NCI-H510A treated with DMSO at 0.1 percent for 48 hours (cell line): ENCODE measurements around the gene UNG.

Experiments
- DNase-seq: peaks from one replicate; lab custom pipeline; 2025; lab: John Stamatoyannopoulos, UW

Gene UNG

DNA sequence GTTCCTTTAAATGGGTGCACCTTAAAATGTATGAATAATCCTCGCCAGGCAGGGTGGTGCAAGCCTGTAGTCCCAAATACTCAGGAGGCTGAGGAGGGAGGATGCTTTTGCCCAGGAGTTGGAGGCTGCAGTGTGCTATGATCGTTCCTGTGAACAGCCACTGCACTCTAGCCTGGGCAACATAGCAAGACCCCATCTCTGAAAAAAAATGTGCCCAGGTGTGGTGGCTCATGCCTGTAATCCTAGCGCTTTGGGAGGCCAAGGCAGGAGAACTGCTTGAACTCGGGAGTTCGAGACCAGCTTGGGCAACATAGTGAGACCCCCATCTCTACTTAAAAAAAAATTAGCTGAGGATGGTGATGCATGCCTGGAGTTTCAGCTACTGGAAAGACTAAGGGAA is 58.6 kb downstream of the UNG start:
- DNase-seq = no peak

DNA sequence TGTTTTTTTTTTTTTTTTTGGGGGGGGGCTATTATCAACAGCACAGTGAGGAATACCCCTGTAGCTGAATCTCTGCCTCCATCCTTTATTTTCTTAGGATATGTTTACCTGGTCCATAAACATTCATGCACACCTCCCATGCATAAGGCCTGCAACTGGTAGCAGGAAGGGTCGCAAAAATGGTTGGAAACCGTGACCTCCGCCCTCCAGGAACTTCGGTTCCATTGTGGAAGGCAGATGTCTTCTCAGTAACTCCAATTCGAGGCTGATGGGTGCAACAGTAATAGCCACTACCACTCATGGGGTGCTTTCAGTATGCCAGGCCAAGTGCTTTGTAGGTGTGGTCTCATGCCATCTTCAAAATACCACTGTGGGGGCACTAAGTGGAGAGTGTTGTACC is 59.2 kb downstream of the UNG start:
- no peak for DNase-seq

DNA sequence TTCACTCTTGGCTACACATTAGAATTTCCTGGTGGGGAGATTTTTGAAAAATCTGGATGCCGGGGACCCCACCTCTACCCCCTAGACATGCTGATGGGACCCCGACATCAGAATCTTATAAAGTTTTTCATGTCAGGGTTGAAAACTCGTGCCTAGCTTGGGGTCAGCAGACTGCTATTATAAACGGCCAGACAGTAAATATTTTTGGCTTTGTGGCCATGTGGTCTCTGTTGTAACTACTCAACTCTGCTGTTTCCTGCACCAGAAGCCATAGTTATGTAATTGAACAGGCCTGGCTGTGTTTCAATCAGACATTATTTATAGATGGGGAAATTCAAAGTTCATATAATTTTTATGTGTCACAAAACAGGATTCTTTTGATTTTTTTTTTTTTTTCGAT is 60.6 kb downstream of the UNG start:
- no peak for DNase-seq

DNA sequence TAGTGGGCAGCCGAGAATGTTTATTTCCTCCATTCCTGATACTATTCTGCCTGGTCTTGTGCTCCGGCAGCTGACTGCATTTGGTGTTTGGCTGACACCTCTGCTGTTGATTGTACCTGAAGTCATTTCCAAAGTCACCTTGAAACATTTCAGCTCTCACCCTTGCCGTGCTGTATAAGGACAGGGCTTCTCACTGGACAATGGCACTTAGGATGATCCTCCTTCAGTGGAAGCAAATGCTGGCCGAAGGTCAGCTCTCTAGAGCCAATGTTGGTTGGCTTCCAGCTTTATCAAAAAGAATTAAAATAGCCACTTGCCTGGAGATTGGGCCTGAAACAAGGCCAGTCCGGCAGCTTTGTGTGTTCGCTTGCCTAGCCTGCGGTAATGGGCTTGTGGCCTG is 63.0 kb downstream of the UNG start:
- no peak for DNase-seq
